ENCODE results near the gene TULP1.

The TULP1 gene

GRCh38 chr6:35468980-35469750 is 43.5 kb downstream of the TULP1 start:
- Histone ChIP-seq H3K9me2 (ENCODE audit: low read depth, low read length) (no peaks in the 10 kb centered on the region), H3K4me1 (ENCODE audit: insufficient read depth, low read length, severe bottlenecking) (peaks cover 36% of the 10 kb centered on the region), H4K20me1 (ENCODE audit: insufficient read depth, low read length) (no peaks in the 10 kb centered on the region), H3K36me3 (ENCODE audit: insufficient read depth, low read length) (peaks cover 51% of the 10 kb centered on the region), H2AFZ (ENCODE audit: low read length) (no peak overlapping the region), H3K79me2 (ENCODE audit: insufficient read depth, low read length) (peaks cover 13% of the 10 kb centered on the region; the same call in 1 of the 2 replicates), H3F3A (ENCODE audit: insufficient read depth, low read length) (peaks cover 15% of the 10 kb centered on the region; the same call in 1 of the 2 replicates), H3K9ac (ENCODE audit: low read length) (peak overlapping the region; percentile 99), H3K9me3 (ENCODE audit: low read length) (no peaks in the 10 kb centered on the region), H3K27ac (ENCODE audit: low read depth, low read length, poor library complexity, severe bottlenecking) (peak overlapping the region; percentile 82), H3K27me3 (ENCODE audit: insufficient read depth, low read length) (no peaks in the 10 kb centered on the region), H3K4me3 (ENCODE audit: low read depth, low read length, poor library complexity, severe bottlenecking) (peak overlapping the region; percentile 87), H3K4me2 (ENCODE audit: low read length) (peak overlapping the region; percentile 99)
- TF ChIP-seq CTCF (IDR thresholded peaks at IDR 0.05; ENCODE audit: low read length) (no peak), EZH2 (IDR thresholded peaks at IDR 0.05; ENCODE audit: borderline replicate concordance, low read length) (no peak)

- no peaks in the 10 kb centered on the region for H4K20me1 ChIP-seq (ENCODE audit: insufficient read depth, low read length)
- TF ChIP-seq CTCF (IDR thresholded peaks at IDR 0.05; ENCODE audit: low read length): peak; percentile 98
- TF ChIP-seq EZH2 (IDR thresholded peaks at IDR 0.05; ENCODE audit: borderline replicate concordance, low read length): no peak
- H2AFZ ChIP-seq (ENCODE audit: low read length): peak within 1 kb of the TSS; percentile 38; the same call in 1 of the 2 replicates
- peaks cover 51% of the 10 kb centered on the region for H3K36me3 ChIP-seq (ENCODE audit: insufficient read depth, low read length)
- peak within 1 kb of the TSS; percentile 99 for H3K9ac ChIP-seq (ENCODE audit: low read length)
- H3K4me3 ChIP-seq (ENCODE audit: low read depth, low read length, poor library complexity, severe bottlenecking): peak within 1 kb of the TSS; percentile 87
- peaks cover 13% of the 10 kb centered on the region; the same call in 1 of the 2 replicates for H3K79me2 ChIP-seq (ENCODE audit: insufficient read depth, low read length)
- H3K9me3 ChIP-seq (ENCODE audit: low read length): no peaks in the 10 kb centered on the region
- peaks cover 36% of the 10 kb centered on the region for H3K4me1 ChIP-seq (ENCODE audit: insufficient read depth, low read length, severe bottlenecking)
- H3K27me3 ChIP-seq (ENCODE audit: insufficient read depth, low read length): no peaks in the 10 kb centered on the region
- peak within 1 kb of the TSS; percentile 82 for H3K27ac ChIP-seq (ENCODE audit: low read depth, low read length, poor library complexity, severe bottlenecking)
- H3K4me2 ChIP-seq (ENCODE audit: low read length): peak within 1 kb of the TSS; percentile 99
- peaks cover 14% of the 10 kb centered on the region; the same call in 1 of the 2 replicates for H3F3A ChIP-seq (ENCODE audit: insufficient read depth, low read length)
- H3K9me2 ChIP-seq (ENCODE audit: low read depth, low read length): no peaks in the 10 kb centered on the region
Observed at GRCh38 chr6:35468181-35468979, 44.3 kb downstream of the TULP1 start, which contains the start of gene RPL10A. RPL10A (plus strand) TSS chr6:35468401; CDS start chr6:35468435, 34 bp downstream.

GRCh38 chr6:35465646-35466045 is 47.0 kb downstream of the TULP1 start:
- no peak for TF ChIP-seq EZH2 (IDR thresholded peaks at IDR 0.05; ENCODE audit: borderline replicate concordance, low read length)
- no peak for TF ChIP-seq CTCF (IDR thresholded peaks at IDR 0.05; ENCODE audit: low read length)
- H3K36me3 ChIP-seq (ENCODE audit: insufficient read depth, low read length): peaks cover 27% of the 10 kb centered on the region
- no peak overlapping the region for H3K4me2 ChIP-seq (ENCODE audit: low read length)
- H3K27ac ChIP-seq (ENCODE audit: low read depth, low read length, poor library complexity, severe bottlenecking): no peak overlapping the region
- no peaks in the 10 kb centered on the region for H3K27me3 ChIP-seq (ENCODE audit: insufficient read depth, low read length)
- peaks cover 13% of the 10 kb centered on the region; the same call in 1 of the 2 replicates for H3K79me2 ChIP-seq (ENCODE audit: insufficient read depth, low read length)
- H3K4me1 ChIP-seq (ENCODE audit: insufficient read depth, low read length, severe bottlenecking): peaks cover 19% of the 10 kb centered on the region
- no peak overlapping the region for H3K9ac ChIP-seq (ENCODE audit: low read length)
- no peaks in the 10 kb centered on the region for H3K9me2 ChIP-seq (ENCODE audit: low read depth, low read length)
- no peaks in the 10 kb centered on the region for H4K20me1 ChIP-seq (ENCODE audit: insufficient read depth, low read length)
- no peak overlapping the region for H2AFZ ChIP-seq (ENCODE audit: low read length)
- no peak overlapping the region for H3K4me3 ChIP-seq (ENCODE audit: low read depth, low read length, poor library complexity, severe bottlenecking)
- peaks cover 9% of the 10 kb centered on the region; the same call in 1 of the 2 replicates for H3F3A ChIP-seq (ENCODE audit: insufficient read depth, low read length)
- no peaks in the 10 kb centered on the region for H3K9me3 ChIP-seq (ENCODE audit: low read length)
